ENCODE results near the gene NFASC.

NFASC gene

DNA sequence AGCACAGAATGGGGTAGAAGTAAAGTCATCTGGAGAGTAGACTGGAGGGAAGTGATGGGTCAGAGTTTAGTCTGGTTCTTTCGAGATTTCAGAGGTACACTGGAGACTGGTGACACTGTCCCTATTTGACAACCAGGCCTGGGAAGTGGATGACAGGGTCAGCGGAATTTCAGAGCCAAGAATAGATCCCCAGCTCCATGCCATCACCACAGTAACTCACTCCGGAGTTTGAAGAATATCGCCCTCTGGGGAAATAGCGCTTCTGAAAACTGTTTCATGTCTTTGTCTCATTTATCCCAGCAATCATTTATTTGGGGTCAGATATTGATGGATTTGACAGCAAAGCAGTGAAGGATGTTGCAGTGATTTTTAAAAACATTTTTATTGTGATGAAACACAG is 7.6 kb upstream of the NFASC start:
- no peak for DNase-seq

- DNase-seq: no peak
Observed at GRCh38 chr1:204863730-204864129, 6.9 kb upstream of the NFASC start.

DNA sequence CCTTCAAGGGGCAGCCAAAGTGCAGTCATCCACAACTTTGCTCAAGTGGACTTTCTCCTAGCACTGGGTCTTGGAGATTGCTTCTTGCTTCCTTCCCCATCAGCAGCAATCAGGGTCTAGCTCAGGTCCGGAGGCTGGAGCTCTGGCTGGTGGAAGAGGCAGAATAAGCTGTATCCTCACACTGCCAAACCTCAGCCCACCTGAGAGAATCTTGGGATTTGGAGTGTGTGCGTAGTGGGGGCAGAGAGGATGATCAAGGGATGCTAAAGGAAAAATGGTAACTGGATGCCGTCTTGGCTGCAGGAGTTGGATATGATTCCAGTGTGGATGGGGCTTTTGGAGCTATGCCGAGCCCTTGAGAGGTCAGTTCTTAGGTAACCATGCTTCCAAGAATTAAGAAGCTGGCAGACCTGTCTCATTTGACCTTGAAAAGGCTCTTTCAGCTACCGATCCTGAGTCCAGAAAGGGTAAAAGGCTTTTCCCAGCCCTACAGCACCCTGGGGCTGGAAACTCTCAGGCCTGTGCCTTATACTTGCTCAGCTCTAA is 4.5 kb upstream of the NFASC start:
- DNase-seq: no peak

GRCh38 chr1:204867203-204867602 is 3.5 kb upstream of the NFASC start:
- DNase-seq: no peak

DNA sequence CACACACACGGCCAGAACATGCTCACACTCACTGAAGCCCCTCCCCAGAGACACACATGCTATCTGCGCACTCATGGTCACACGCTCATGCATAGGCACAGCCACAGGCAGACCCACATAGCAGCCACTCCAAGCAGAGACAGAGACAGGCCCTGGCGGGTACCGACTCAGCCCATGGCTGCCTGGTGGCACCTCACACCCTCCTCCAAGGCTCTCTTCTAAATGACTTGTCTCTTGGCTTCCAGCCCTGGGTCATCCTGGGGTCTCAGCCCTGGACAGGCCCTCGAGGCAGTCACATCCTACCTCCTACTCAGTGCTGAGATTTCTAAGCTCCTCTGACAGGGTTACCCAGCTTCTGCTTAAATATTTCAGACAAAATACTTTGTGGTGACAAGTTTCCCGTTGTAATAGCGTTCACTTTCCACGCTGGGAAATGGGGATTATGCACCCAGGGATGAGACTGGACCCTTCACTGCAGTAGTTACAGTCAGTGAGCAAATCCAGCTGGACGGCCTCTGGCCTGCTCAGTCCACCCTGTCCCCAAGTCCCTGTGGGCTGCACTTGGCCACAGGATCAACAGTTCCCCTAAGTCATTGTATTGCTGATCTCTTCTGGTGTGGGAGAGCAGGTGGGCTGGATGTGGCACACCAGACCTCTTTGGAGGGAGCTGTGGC is 2.9 kb upstream of the NFASC start:
- no peak for DNase-seq

GRCh38 chr1:204868340-204868700 is 2.3 kb upstream of the NFASC start:
- DNase-seq: no peak

GRCh38 chr1:204869097-204869496 is 1.6 kb upstream of the NFASC start:
- no peak for DNase-seq

DNA sequence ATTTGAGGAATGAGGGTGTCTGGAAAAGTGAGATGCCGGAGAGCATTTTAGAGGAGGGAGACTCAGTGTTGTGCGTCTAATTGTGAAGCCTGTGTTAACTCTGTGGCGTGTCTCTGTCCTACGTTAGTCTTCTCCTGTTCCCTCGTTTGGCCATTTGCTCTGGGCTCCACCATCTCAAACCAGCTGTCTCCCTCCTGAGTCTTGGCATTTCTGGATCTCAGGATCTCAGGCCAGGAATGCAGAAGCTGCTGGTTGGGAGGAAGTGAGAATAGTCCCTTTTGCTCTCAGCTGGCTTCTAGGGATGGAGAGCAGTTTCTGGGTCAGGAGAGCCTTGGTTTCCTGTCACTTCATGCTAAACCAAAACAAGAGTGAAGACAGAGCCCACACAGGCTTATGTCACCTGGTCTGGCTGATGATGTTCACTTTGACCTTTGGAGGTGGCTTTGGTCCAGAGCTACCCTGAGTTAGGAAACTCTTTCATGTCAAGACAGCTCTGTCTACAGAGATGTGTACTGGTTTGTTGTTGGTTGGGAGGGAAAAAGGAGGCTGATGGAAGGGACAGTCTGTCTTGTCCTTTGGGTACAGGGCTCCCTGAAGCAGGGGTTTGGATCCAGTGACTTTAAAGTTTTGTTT is 859 bp downstream of the NFASC start:
- no peak for DNase-seq

DNA sequence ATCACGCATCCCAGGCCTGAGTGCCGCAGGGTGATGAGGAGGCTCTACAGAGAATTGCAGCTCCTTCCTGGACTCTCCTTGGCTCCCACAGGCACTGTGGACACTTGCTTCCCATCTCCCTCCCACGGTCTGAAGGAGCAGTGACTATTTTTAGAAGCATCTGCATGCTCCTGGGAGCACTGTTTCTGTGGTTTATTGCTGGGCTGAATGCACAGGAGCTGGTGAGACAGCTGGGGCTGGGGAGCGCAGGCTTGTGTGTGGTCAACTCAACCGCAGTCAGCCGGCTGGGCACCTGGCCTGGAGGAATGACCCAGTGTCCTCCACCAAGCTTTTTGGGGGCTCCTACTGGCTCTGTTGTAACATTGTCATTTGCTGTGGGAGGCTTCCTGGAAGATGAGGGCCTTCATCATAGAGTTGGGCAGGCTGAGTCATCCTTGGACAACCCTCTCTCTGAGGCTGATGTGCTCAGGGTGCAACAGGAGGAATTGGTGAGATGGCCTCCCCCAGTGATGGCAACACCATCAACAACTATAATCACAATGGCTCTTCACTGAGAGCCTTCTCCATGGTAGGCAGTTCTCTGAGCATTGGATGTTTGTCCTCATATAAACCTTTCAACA is 1.7 kb downstream of the NFASC start:
- DNase-seq: no peak

- no peak for DNase-seq
Observed at GRCh38 chr1:204873176-204873575, 2.5 kb downstream of the NFASC start.

DNA sequence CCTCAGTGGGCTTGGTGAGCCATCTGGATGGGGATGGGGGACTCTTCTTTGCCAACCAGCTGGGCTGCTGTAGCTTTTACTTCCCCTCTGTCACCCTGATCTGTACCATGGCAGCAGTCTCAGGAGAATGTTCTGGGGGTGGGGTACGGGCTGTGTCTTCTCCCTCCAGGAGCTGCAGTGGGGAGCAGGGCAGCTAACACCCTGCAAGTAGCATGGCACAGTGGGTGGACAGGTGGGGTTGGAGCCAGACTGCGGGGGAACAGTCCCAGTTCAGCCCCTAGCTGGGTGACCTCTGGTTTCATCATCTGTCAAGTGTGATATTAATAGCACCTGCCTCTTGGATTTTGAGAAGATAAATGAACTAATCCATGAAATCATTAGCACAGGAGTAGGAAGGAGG is 3.1 kb downstream of the NFASC start:
- DNase-seq: no peak

- no peak for DNase-seq
Observed at GRCh38 chr1:204874274-204874673, 3.6 kb downstream of the NFASC start.

DNA sequence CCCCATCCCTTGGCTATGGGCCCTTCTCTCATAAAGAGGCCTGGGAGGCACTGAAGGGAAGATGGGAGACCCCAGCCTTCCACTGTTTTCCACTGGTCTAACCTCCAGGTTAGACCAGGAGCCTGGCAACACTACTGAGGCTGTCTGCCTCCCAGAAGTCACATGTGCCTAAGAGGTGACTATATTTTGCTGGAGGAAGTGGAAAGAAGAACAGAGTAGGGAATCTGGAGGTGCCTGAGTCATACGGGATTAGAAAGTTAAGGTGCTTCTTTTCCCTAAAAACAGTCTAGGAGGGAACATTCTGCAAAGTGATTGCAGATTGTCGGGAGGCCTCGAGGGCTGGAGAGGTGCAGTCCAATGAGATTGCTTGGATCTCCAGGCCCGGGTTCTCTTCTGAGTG is 4.6 kb downstream of the NFASC start:
- no peak for DNase-seq

- no peak for DNase-seq
Observed at GRCh38 chr1:204878621-204879234, 8.1 kb downstream of the NFASC start.

GRCh38 chr1:204879351-204879750 is 8.7 kb downstream of the NFASC start:
- DNase-seq: no peak

DNA sequence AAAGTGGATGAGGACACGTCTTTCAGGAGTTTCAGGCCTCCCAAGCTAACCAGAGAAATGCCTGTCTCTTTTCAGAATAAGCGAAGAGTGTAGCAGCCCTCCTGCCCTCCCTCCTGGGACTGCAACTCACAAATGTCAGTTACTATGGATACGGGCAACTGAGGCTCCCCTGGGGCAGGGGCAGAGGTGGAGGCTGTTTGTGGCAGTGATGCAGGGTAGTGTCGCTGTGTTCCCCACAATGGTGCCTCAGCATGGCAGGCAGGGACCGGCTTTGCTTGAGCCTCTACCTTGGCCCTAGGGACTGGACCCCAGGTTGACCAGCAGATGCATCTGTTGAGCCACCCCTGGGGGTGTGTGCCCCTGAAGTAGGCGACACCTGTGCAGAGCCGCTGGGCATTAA is 10.2 kb downstream of the NFASC start:
- DNase-seq: no peak

DNA sequence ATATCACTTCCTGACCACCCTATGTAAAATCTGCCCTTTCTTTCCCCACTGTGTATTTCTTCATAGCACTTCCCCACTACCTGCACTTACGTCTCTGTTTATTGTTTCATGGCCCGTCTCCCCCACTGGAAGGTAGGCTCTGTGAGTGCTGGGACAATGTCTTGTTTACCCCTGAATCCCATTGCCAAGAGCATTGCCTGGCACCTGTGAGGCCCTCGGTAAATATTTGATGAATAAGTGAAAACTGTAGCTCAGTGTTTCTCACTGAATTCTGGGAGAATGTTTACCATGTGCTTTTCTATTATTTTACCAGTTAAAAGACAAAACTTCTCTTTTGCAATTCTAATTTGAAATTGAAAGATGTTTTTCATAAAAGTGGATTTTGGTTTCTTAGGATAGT is 11.8 kb downstream of the NFASC start:
- no peak for DNase-seq

GRCh38 chr1:204883405-204883804 is 12.7 kb downstream of the NFASC start:
- DNase-seq: no peak

- no peak for DNase-seq
Observed at GRCh38 chr1:204885288-204885711, 14.6 kb downstream of the NFASC start.

- no peak for DNase-seq
Observed at GRCh38 chr1:204885790-204886189, 15.1 kb downstream of the NFASC start.

- no peak for DNase-seq
Observed at GRCh38 chr1:204887846-204888245, 17.2 kb downstream of the NFASC start.

DNA sequence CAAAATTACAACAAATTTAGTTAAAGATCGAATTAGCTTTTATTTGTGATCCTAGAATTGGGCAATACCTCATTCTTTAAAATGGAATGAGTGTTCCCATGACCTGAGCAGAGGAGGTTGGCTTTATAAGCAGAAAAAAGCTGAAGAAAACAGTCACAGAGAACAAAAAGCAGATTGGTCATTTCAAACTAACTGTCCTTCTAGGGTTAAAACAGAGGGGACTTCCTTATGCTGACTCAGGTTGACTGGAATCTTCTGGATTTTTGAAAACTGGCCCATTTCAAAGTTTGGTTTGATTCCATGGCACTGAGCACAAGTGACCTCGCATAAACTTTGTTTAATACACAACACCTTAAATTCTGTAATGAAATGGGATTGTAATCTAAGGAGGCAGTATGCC is 17.6 kb downstream of the NFASC start:
- DNase-seq: no peak

DNA sequence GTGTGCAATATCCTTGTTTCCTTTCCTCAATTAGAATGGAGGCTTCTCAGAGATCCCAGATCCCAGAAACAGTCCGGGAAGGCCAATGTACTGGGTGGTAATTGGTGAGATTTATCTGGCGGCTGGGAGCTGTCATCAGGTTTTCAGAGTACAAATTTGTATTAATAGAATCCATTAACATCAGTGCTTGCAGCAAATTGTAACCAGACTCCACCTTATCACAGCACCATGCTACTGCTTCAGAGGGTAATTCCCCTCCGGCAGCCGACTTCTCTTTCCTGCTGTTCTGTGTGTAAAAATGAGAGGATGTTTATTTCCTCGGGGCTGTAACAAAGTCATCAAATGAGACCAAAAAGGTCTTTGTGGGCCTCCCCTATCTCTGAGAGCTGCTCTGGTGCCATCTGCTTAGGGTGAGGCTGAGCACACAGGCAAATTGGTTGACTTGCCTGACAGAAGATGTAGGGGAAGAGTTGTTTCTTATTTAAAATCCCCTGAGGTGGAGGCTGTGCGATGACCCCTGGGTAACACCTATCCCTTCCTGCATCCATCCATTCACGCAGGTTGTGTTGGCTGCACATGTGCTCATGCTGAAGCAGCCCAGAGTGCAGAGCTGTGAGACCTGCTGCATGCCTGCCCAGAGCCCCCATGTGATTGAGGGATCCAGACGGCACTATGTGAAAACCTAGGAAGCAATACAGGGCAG is 19.2 kb downstream of the NFASC start:
- DNase-seq: no peak

All from activated CD4-positive, alpha-beta T cell treated with anti-CD3 and anti-CD28 coated beads for 4 hours (primary cell).